GM21515 (cell line): Measurements from ENCODE around the gene TMC4.

ENCODE experiments used
- ATAC-seq: cut with Tn5 transposase; IDR thresholded peaks from one replicate; pipeline ENCODE4 v1.9.1; 2021; ENCODE audit not compliant: unreplicated experiment

The TMC4 gene

GRCh38 chr19:54133957-54134590 is 38.9 kb downstream of the TMC4 start:
- ATAC-seq, result no peak

GRCh38 chr19:54133312-54133956 is 39.5 kb downstream of the TMC4 start:
- ATAC-seq, result no peak

GRCh38 chr19:54129617-54129996 is 43.4 kb downstream of the TMC4 start:
- ATAC-seq, result no peak

GRCh38 chr19:54128796-54129616 is 44.0 kb downstream of the TMC4 start:
- ATAC-seq, result no peak

- no peak for ATAC-seq
Observed at GRCh38 chr19:54128441-54128725, 44.6 kb downstream of the TMC4 start.

- ATAC-seq, result no peak
Observed at GRCh38 chr19:54127688-54128440, 45.1 kb downstream of the TMC4 start.

GRCh38 chr19:54125713-54126112 is 47.2 kb downstream of the TMC4 start:
- no peak for ATAC-seq

GRCh38 chr19:54124393-54124792 is 48.6 kb downstream of the TMC4 start:
- no peak for ATAC-seq

GRCh38 chr19:54123682-54124081 is 49.3 kb downstream of the TMC4 start:
- no peak for ATAC-seq

- ATAC-seq, result no peak
Observed at GRCh38 chr19:54121259-54121658, 51.7 kb downstream of the TMC4 start.

- peak; percentile 78 for ATAC-seq
Observed at GRCh38 chr19:54115109-54116063, 57.6 kb downstream of the TMC4 start, which contains the start of the genes PRPF31 and TFPT. Gene PRPF31 (plus strand): TSS chr19:54115754. CDS start chr19:54118279, 2,525 bp downstream. Gene TFPT (minus strand): TSS chr19:54115657. CDS start chr19:54115269, 388 bp downstream.

- no peak for ATAC-seq
Observed at GRCh38 chr19:54114340-54115108, 58.4 kb downstream of the TMC4 start.
